Glutamatergic neuron (in vitro differentiated cells): ENCODE results near the gene ERI3. TPM values are rescaled to one million over a fixed set of nuclear protein-coding genes. Genes with fewer than 3 reads are reported as not detected.

ENCODE experiments used
- DNase-seq: peaks from one replicate; pipeline ENCODE4 v3.0.0; 2022
- H3K27ac Mint-ChIP-seq: one replicate; pipeline ENCODE4 v1.8.0; 2020; ENCODE audit warnings: mild to moderate bottlenecking, mixed read lengths, inconsistent platforms; ENCODE audit not compliant: unreplicated experiment
- H3K27me3 Mint-ChIP-seq: one replicate; pipeline ENCODE4 v1.8.0; 2020; ENCODE audit warnings: mild to moderate bottlenecking, moderate library complexity, mixed read lengths, inconsistent platforms; ENCODE audit not compliant: unreplicated experiment
- H3K36me3 Mint-ChIP-seq: one replicate; pipeline ENCODE4 v1.8.0; 2020; ENCODE audit warnings: mild to moderate bottlenecking, mixed read lengths, inconsistent platforms; ENCODE audit not compliant: unreplicated experiment
- H3K4me1 Mint-ChIP-seq: one replicate; pipeline ENCODE4 v1.8.0; 2020; ENCODE audit warnings: mild to moderate bottlenecking, low read depth, mixed read lengths, inconsistent platforms; ENCODE audit not compliant: unreplicated experiment
- H3K4me3 Mint-ChIP-seq: one replicate; pipeline ENCODE4 v1.8.0; 2020; ENCODE audit warnings: mild to moderate bottlenecking, mixed read lengths, inconsistent platforms; ENCODE audit not compliant: unreplicated experiment
- H3K9me3 Mint-ChIP-seq: one replicate; pipeline ENCODE4 v1.8.0; 2020; ENCODE audit warnings: mild to moderate bottlenecking, moderate library complexity, mixed read lengths, inconsistent platforms; ENCODE audit not compliant: unreplicated experiment
- total RNA-seq: library from RNA; stranded (reverse); fragmentation: NEBNext Ultra II Directional; extraction: Animal tissue kit (Norgen Biotek cat#: 25700); gene quantifications from one replicate; pipeline ENCODE4 v1.2.1, GENCODE V29; 2021; ENCODE audit not compliant: unreplicated experiment
- TF ChIP-seq, protein P1 (sequence below): fragments of 200-600 bp; sonication (generic); IDR thresholded peaks from one replicate; pipeline ENCODE4 v1.5.0; 2021; ENCODE audit not compliant: partially characterized antibody, unreplicated experiment

The ERI3 gene
- total RNA-seq, 1 donor from 2014 or later = 37.0 TPM

DNA sequence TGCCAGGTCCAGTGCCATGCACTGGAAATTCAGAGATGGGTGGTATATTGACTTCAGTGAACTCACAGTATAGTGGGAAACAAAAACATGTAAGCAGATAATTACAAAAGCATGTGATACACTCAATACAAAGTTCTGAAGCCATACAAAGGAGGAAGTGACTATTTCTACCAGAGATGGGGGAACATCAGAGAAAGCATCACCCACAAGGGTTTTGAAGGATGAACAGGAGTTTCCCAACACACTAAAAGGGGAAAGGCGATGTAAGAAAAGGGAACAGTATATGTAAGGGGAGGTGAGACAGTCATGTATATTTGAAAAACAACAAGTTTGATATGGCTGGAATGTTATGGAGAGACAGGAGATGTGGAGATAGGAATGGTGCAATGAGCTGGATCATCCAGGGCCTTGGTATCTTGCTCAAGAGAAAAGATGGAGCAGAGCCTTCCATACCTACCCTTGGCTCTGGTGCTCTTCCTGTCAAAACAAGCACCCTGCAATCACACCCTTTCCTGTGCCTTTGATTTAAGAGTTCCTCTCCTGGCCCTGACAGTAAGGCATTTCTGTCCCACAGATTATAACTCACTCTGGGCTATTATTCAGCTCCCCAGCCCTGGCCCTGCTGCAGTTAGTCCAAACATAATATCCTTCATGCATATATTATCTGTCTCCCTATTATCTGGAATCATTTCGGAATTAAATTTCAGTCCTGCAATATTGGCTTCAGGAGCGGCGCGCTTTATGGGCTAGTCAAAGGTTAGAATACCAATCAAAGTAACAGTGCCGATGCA, 81.3 kb downstream of the ERI3 start:
- DNase-seq = no peak
- Mint-ChIP-seq H3K27ac (no peak overlapping the region), H3K4me3 (no peak overlapping the region), H3K27me3 (no peaks in the 10 kb centered on the region), H3K4me1 (peaks cover 4% of the 10 kb centered on the region), H3K9me3 (no peaks in the 10 kb centered on the region), H3K36me3 (no peaks in the 10 kb centered on the region)
- TF ChIP-seq, protein P1, sequence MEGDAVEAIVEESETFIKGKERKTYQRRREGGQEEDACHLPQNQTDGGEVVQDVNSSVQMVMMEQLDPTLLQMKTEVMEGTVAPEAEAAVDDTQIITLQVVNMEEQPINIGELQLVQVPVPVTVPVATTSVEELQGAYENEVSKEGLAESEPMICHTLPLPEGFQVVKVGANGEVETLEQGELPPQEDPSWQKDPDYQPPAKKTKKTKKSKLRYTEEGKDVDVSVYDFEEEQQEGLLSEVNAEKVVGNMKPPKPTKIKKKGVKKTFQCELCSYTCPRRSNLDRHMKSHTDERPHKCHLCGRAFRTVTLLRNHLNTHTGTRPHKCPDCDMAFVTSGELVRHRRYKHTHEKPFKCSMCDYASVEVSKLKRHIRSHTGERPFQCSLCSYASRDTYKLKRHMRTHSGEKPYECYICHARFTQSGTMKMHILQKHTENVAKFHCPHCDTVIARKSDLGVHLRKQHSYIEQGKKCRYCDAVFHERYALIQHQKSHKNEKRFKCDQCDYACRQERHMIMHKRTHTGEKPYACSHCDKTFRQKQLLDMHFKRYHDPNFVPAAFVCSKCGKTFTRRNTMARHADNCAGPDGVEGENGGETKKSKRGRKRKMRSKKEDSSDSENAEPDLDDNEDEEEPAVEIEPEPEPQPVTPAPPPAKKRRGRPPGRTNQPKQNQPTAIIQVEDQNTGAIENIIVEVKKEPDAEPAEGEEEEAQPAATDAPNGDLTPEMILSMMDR = no peak

DNA sequence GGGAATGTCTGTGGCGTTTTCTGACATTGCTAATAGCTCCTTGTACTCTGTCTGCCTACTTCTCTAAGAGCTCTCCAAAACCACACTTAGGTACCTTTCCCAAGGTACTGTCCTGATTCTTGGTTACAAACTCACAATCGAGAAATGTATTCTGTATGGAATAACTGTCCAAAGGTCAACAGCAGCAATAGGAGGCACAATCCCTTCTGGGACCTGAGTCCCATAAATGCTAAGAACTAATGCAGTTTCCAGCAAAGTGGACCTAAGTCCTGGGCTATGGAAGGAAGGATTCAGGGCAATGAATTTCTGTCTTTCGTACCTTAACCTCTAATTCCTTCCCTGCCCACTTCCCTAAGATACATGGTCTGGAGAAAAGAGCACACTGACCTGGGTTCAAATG, 82.1 kb downstream of the ERI3 start:
- H3K27ac Mint-ChIP-seq = no peak overlapping the region
- H3K4me3 Mint-ChIP-seq = no peak overlapping the region
- TF ChIP-seq, protein P1 = no peak
- H3K27me3 Mint-ChIP-seq = no peaks in the 10 kb centered on the region
- no peaks in the 10 kb centered on the region for H3K9me3 Mint-ChIP-seq
- H3K4me1 Mint-ChIP-seq = peaks cover 4% of the 10 kb centered on the region
- DNase-seq = no peak
- no peaks in the 10 kb centered on the region for H3K36me3 Mint-ChIP-seq

DNA sequence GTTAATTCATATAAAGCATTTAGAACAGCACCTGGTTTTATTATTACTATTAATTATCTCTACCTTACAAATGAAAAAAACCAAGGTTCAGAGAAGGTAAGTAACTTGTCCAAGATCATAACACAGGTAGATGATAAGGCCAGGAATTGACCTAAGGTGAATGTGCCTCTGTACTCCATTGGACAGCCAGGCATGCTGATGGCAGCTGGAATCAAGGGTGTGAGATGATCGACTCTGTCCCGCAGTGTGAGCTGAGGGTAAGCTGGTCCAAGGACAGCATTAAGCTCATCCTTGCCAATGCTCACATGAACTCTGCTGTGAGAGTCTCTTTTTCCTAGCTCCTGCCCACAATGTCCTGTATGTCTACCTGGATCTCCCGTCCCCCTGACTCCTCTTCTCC, 83.4 kb downstream of the ERI3 start:
- TF ChIP-seq, protein P1 = no peak
- no peak overlapping the region for H3K4me3 Mint-ChIP-seq
- H3K27me3 Mint-ChIP-seq = no peaks in the 10 kb centered on the region
- H3K27ac Mint-ChIP-seq = no peak overlapping the region
- H3K36me3 Mint-ChIP-seq = no peaks in the 10 kb centered on the region
- DNase-seq = no peak
- no peaks in the 10 kb centered on the region for H3K9me3 Mint-ChIP-seq
- peaks cover 4% of the 10 kb centered on the region for H3K4me1 Mint-ChIP-seq

DNA sequence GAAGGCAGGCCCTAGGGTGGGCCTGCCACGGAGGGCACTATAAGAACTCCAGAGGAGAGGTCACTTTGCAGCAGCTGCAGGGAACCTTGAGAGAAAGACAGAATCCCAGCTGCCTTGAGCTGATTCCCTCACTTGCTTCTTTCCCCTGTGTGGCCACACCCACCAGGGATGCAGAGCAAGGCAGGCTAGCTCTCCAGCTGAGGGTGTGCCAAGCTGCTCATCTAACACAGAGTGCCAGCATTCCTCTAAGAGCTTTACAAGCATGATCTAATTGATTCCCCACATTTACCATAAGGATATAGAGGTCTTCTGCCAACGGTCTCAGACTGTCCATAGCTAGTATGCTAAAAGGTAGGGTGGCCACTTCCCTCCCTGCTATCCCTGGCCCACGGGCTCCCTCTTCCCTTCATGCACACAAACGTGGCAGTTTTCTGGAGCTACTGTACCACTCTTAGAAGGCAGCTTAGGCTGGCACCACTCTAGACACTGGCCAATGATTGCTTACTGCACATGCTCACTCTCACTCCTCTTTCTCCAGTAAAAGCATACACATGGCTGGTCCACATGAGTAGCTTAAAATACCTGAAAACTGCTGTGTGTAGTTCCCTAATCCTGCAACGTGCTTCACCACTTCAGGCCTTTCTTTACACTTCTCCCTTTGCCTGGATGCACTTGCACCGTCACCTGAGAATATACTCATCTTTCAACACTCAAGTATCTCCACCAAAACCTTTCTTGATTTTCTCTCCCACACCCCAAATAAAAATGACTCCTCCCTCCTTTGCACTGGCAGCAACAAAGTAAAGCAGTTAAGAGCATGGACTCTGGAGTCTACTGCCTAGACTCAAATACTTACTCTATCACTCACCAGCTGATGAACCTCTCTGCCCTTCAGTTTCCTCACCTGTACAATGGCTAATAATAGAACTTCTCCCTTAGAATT, 84.1 kb downstream of the ERI3 start:
- H3K4me3 Mint-ChIP-seq = no peak overlapping the region
- TF ChIP-seq, protein P1 = no peak
- H3K27me3 Mint-ChIP-seq = no peaks in the 10 kb centered on the region
- no peak overlapping the region for H3K27ac Mint-ChIP-seq
- H3K4me1 Mint-ChIP-seq = peaks cover 4% of the 10 kb centered on the region
- DNase-seq = no peak
- H3K9me3 Mint-ChIP-seq = no peaks in the 10 kb centered on the region
- H3K36me3 Mint-ChIP-seq = no peaks in the 10 kb centered on the region
